ENCODE results near the gene SRRM3.

The SRRM3 gene

DNA sequence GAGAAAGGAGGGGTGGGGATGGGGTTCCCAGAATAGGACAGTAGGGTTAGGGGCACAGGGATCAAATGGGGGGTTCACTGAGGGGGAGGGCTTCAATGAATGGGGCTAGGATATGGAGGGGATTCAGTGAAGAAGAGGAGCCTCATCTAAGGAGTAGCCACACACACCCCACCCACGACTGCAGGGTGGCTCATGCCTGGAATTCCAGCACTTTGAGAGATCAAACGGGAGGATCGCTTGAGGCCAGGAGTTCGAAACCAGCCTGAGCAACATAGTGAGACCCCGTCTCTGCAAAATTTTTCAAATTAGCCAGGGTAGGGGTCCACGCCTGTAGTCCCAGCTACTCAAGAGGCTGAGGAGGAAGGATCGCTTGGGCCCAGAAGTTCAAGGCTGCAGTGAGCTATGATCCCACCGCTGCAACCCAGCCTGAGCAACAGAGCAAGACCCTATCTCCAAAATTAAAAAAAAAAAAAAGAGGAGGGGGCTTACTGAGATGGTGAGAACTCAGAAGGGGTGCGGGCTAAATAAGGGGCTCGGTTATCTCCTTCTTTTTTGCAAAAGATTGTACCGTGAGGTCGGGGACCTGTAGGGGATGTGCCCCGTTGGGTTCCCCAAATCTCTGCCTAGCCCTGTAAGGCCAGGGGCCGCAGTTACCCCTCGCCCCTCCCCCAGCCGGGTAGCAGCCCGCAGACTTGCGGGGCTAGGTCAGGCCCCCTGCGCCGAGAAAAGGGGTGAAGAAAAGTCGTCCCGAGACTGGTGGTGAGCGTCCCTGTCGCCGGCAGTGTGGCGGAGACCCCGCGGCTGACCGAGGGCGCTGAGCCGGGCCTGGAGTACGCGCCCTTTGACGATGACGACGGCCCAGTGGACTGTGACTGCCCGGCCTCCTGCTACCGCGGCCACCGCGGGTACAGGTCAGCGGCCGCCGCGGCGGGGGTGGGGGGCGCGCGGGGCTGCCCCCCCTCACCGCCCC, 57.7 kb downstream of the SRRM3 start:
- DNase-seq: peak; percentile 45
- no peaks in the 10 kb centered on the region for H3K27me3 ChIP-seq
- TF ChIP-seq CTCF (IDR thresholded peaks at IDR 0.05; ENCODE audit: low read depth, low read length): no peak
- peaks cover 3% of the 10 kb centered on the region; the same call in 1 of the 2 replicates for H3K4me1 ChIP-seq
- no peaks in the 10 kb centered on the region for H3K9me3 ChIP-seq
- H3K36me3 ChIP-seq: peaks cover 4% of the 10 kb centered on the region; the same call in 1 of the 2 replicates
- H3K4me3 ChIP-seq (ENCODE audit: low read depth, low read length): peak overlapping the region; percentile 53

DNA sequence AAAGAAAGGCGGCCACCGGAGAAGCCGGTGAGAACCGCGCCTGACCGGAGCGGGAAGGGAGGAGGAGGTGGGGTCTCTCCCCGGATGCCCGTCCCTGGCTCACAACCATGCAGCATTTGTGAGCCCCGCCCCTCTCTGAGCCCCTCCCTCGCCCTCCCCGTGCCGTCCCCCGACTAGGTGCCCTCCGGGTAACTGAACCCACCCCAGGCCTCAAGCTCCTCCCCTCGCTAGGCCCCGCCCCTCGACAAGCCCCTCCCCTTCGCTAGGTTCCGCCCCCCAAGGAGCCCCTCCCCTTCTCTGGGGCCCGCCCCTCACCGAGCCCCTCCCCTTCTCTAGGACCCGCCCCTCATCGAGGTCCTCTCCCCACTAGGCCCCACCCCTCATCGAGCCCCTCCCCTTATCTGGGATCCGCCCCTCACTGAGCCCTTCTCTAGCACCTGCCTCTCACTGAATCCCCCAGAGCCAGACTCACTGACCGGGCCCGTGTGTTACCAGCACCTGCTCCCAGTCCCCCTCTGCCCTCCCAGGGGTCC, 58.5 kb downstream of the SRRM3 start:
- peaks cover 4% of the 10 kb centered on the region; the same call in 1 of the 2 replicates for H3K36me3 ChIP-seq
- no peaks in the 10 kb centered on the region for H3K9me3 ChIP-seq
- DNase-seq: peak; percentile 96
- no peak for TF ChIP-seq CTCF (IDR thresholded peaks at IDR 0.05; ENCODE audit: low read depth, low read length)
- peak overlapping the region; percentile 53; the same call in 1 of the 2 replicates for H3K4me3 ChIP-seq (ENCODE audit: low read depth, low read length)
- no peaks in the 10 kb centered on the region for H3K27me3 ChIP-seq
- H3K4me1 ChIP-seq: peaks cover 3% of the 10 kb centered on the region; the same call in 1 of the 2 replicates

DNA sequence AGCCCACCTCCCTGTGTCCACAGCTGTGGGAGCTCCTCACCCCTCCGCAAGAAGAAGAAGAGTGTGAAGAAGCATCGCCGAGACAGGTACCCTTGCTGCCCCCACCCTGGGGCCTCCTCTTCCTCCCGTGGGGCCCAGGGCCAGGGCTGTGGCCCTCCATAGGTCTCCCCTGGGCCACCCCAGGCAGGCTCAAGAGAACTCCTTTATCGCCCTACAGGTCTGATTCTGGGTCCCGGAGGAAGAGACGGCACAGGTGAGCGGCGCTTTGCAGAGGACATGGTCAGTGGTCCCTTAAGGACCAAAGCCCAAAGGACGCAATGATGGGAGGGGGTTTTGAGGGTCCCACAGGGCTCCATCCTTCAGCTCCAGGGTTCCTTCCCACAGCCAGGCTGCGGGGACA, 59.6 kb downstream of the SRRM3 start:
- Histone ChIP-seq H3K4me3 (ENCODE audit: low read depth, low read length) (no peak overlapping the region), H3K9me3 (no peaks in the 10 kb centered on the region), H3K27me3 (no peaks in the 10 kb centered on the region), H3K4me1 (peaks cover 3% of the 10 kb centered on the region; the same call in 1 of the 2 replicates), H3K36me3 (no peaks in the 10 kb centered on the region; the same call in 1 of the 2 replicates)
- TF ChIP-seq CTCF (IDR thresholded peaks at IDR 0.05; ENCODE audit: low read depth, low read length): no peak
- DNase-seq: no peak

GRCh38 chr7:76261931-76262330, 60.2 kb downstream of the SRRM3 start:
- Histone ChIP-seq H3K9me3 (no peaks in the 10 kb centered on the region), H3K27me3 (no peaks in the 10 kb centered on the region), H3K4me3 (ENCODE audit: low read depth, low read length) (no peak overlapping the region), H3K4me1 (peaks cover 3% of the 10 kb centered on the region; the same call in 1 of the 2 replicates), H3K36me3 (no peaks in the 10 kb centered on the region; the same call in 1 of the 2 replicates)
- no peak for TF ChIP-seq CTCF (IDR thresholded peaks at IDR 0.05; ENCODE audit: low read depth, low read length)
- no peak for DNase-seq

DNA sequence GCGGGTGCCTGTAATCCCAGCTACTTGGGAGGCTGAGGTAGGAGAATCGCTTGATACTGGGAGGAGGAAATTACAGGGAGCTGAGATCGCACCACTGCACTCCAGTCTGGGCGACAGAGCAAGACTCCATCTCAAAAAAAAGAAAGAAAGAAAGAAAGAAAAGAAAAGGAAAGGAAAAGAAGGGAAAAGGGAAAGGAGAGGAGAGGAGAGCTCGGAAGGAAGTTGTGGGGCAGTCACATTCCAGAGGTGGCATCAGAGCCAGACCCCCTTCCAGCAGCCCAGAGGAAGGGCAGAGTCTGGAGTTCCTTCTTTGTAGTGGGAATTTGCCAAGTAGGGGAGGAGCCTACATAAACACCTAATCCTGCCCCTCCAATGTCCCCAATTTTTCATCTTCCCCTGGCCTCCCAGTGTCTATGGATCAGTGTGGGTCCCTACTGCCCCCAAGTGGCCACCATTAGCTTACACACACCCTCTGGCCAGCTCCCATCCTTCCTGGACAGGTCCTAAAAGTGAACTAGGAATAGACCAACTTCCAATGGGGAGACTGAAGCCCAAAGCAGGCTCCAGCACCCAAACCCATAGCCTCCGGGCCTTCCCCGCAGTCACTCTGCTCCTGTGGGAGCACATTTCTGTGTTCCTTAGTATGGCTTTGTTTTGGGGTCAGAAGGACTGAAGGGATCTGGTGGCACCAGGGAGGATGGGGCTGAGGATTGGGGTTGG, 61.1 kb downstream of the SRRM3 start:
- no peaks in the 10 kb centered on the region for H3K9me3 ChIP-seq
- H3K36me3 ChIP-seq: no peaks in the 10 kb centered on the region; the same call in 1 of the 2 replicates
- H3K4me3 ChIP-seq (ENCODE audit: low read depth, low read length): no peak overlapping the region
- H3K27me3 ChIP-seq: no peaks in the 10 kb centered on the region
- peak; percentile 96 for TF ChIP-seq CTCF (IDR thresholded peaks at IDR 0.05; ENCODE audit: low read depth, low read length)
- H3K4me1 ChIP-seq: peaks cover 3% of the 10 kb centered on the region; the same call in 1 of the 2 replicates
- peak; percentile 87 for DNase-seq
